SIG-M5 treated with dmso at 0.1 percent for 504 hours (cell line): ENCODE data around the gene TXNDC9.
A peak's percentile ranks its signal among the peaks of the same experiment; 100 is the strongest.
"Not testable (repeated sequence)": the region's sequence is repeated elsewhere in the genome, so short reads cannot be mapped to it uniquely, and the experiment has no call there.

ENCODE experiments used
- DNase-seq: peaks from one replicate; lab custom pipeline; 2025; ENCODE audit not compliant: unreplicated experiment; lab: John Stamatoyannopoulos, UW

Gene TXNDC9

DNA sequence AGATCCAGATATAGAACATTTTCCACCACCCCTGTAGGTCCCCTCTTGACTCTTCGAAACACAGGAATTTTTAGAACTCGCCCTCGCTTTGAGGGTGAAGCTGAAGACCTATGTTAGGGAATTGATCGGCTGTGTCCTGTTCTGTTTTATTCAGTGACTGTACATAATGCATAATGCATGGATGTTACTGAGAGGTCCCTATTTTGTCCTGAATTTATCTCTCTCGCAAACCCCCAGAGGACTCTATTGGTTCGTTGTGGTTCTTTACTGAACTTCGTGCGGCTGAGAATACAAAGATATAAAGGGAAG is 625 bp upstream of the TXNDC9 start:
- DNase-seq = no peak

DNA sequence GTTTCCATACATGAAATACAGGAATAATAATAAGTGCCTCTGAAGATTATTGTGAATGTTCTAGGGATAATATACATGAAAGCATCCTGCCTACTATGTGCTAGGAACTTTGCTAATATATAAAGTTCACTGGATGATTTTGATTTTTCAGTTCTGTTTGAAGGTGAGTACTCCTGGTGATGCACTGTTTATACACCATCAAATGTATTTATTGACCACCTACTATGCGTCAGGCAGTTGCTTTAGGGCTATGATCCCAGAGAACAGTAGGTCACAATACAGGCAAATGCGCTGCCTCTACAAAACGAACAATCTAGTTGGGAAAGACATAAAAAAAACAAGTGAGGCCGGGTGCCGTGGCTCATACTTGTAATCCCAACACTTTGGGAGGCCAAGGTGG is 10.7 kb downstream of the TXNDC9 start:
- no peak for DNase-seq

DNA sequence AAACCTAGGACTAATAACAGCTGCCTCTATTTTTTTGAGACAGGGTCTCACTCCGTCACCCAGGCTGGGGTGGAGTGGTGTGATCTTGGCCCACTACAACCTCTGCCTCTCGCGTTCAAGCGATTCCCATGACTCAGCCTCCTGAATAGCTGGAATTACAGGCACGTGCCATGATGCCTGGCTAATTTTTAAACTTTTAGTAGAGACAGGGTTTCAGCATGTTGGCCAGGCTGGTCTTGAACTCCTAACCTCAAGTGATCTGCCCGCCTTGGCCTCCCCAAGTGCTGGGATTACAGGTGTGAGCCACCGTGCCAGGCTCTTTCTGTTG is 18.3 kb downstream of the TXNDC9 start:
- not testable (repeated sequence) for DNase-seq

DNA sequence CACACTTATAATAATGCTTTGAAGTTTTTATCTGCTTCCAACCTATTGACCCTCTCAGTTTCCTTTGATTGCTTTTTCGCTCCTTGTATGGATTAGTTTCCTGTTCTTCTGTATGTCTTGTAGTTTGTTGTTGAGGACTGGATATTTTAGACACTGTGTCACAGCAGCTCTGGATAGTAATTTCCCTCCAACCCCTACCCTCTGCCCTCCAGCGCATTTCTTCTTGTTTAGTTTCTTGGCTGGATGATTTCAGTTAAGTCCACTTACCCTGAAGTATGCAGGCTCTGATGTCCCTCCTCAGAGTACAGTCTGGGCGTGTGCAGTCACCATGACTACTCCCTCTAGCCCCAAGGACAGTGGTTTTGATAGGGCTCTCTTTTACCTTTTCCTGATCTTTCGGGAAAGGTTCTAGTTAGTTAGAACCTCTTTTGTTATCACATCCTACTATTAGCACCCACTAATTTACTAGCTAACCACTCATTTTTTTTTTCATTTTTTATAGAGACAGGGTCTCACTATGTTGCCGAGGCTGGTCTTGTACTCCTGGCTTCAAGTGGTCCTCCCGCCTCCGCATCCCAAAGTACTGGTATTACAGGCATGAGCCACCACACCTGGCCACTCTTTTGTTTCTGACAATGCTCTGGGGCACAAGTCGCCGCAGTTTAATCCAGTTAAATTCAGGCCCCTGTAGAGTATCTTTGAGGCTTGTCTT is 18.8 kb downstream of the TXNDC9 start:
- DNase-seq = no peak

DNA sequence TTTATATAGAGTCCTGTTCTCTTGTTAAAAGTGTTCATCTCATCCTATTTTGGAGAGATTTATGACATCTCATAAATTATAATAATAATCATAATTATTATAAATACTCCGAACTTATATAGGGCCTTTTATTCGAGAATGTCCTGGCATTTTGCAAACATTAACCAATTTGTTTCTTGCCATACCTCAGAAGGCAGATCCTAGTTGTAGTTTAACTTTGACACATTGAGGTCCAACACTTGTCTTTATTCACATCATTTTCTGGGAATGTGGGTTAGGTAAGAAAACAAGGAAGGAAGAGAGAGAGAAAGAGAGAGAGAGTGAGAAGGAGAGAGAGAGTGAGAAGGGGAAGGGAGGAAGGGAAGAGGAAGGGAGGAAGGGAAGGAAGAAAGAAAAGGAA is 35.0 kb downstream of the TXNDC9 start, which contains the start of gene LYG1:
Gene LYG1, minus strand, starts transcription at position 101 of the 400 bp plus-strand sequence. CDS start 5,527 bp downstream, outside the sequence.
- not testable (repeated sequence) for DNase-seq

DNA sequence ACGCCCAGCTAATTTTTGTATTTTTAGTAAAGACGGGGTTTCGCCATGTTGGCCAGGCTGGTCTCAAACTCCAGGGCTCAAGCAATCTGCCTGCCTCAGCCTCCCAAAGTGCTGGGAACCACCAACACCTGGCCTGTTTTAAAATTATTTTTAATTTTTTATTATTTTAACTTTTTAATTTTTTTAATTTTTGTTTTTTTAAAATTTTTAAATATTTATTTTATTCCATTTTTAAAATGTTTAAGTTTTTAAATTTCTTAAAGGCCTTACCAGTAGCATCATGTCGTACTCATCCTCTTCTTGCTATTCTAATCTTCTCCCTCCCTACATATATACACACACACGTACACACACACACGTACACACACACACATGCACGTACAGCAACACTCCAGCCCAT is 36.6 kb downstream of the TXNDC9 start:
- DNase-seq = no peak

DNA sequence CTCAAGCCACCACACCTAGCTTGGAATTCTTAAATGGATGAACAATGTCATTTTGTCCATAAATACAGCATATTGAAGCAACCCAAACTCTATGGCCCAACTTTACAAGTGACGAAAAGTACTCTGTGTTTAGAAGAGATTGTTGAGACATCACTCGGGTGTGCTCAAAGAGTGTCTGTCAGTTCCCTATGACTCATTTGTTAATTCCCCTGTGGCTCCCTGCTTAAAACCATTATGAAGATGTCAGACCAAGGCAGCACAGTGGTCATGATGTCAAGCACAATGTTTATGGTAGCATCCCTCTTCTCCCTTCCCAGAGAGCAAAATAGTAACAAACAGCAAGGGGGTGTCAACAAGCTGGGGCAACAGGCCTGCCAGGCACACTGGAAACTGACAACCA is 38.1 kb downstream of the TXNDC9 start:
- peak; percentile 54 for DNase-seq

DNA sequence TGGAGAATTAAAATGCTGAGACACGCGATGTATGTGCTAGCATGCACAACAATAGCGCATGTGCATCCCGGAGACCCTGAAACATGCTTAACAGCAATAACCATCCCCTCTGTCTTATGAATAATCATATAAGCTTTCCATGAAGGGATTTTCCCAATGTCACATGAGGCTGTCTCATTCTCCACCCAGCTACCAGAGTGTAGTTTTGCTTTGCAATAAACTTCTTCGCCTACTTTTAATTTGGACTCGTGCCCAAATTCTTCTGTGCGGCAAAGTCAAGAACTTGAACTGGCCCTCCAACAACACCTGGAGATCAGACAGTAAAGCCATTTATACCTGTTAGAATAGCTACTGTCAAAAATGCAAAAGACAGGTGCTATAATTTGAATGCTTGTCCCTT is 50.6 kb downstream of the TXNDC9 start:
- no peak for DNase-seq

DNA sequence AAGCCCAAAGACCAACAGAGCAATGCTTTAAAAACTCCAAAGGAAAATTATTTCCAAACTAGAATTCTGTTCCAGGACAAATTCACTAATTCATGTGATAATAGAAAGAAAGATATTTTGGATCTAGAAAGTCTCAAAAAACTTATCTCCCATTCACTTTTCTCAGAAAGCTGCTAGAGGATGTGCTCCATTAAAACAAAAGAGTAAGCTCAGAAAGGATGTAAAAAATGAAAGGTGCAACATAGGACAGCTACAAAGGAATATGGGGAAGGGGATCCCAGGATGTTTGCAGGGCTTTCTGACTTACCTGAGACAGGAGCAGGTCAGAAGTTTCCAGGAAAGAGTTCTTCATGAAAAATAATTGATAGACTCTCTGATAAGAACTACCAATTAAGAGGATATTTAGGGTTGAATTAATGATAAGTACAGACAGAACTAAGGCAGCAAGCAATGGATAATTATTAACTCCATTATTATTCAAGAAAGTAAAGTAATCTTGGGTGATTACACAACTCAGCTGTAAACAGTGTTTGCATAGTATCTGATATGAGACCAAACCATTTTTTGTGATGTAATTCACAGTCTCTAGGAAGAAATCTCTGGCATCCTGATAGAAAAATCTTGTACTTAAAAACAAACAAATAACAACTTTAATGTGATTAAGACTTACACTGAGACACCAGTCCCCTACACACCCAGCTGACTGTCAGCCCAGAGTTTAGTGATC is 56.0 kb downstream of the TXNDC9 start:
- no peak for DNase-seq

DNA sequence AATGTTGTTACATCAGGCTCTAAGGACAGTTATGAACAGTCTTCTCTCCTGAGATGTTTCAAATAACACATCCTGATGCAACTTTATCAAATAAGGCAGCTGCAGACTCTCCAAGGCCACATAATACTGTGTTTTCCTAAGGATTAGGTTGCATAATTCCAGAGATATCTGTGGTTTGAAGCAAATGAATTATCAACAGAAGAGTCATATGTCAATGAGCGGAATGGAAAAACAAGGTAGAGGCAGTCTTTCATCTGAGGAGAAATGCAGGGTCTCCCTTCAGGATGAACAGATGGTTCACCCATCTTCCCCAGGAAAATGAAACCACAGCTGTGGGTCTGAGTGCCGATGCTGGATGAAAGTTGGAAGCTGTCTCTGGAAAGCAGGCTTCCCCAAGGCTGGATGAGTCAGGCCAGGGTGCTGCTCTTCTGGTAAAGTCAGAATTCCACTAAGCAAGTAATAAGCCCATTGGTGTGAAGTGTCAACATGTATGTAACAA is 57.3 kb downstream of the TXNDC9 start:
- no peak for DNase-seq

DNA sequence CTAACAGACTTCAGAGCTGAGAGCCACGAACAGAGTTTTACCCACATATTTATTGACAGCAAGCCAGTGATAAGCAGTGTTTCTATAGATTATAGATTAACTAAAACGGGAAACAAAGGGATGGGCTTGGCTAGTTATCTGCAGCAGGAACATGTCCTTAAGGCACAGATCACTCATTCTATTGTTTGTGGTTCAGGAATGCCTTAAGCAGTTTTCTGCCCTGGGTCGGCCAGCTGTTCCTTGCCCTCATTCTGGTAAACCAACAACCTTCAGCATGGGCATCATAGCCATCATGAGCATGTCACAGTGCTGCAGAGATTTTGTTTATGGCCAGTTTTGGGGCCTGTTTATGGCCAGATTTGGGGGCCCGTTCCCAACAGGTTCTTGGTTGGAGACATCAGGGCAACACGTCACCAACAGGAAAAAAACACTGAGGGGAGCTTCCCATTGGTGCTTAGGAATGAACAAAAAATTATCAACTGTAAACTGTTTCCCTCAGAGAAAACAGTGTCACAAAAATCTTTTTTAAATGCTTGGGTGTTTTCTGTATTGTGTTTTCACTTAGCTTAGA is 57.9 kb downstream of the TXNDC9 start:
- DNase-seq = not testable (repeated sequence)

DNA sequence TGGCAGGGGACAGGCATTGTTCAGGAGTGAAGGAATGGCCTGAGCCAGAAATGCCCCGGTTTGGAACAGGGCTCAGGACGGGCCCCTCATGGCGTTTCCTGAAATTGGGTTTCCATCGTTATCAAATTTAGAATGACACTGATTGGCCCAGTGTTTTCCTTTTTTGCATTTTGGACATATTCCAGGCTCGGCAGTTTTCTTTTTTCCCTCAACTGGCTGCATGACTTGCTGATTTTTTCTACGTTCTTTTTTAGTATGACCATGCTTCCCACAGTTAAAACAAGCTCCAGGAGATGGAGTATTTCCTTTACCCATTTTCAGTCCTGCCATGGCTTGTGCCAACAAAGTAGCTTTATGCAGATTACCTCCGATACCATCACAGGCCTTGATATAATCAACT is 60.3 kb downstream of the TXNDC9 start:
- DNase-seq = no peak
